ENCODE measurements around the gene ADAMTS17. TPM values are rescaled to one million over a fixed set of nuclear protein-coding genes. Genes with fewer than 3 reads are reported as not detected.
"Not testable (repeated sequence)": the region's sequence is repeated elsewhere in the genome, so short reads cannot be mapped to it uniquely, and the experiment has no call there.

The ADAMTS17 gene
- polyA plus RNA-seq, 10 donors, result 3.6 to 8.1 (median 5.5) TPM

DNA sequence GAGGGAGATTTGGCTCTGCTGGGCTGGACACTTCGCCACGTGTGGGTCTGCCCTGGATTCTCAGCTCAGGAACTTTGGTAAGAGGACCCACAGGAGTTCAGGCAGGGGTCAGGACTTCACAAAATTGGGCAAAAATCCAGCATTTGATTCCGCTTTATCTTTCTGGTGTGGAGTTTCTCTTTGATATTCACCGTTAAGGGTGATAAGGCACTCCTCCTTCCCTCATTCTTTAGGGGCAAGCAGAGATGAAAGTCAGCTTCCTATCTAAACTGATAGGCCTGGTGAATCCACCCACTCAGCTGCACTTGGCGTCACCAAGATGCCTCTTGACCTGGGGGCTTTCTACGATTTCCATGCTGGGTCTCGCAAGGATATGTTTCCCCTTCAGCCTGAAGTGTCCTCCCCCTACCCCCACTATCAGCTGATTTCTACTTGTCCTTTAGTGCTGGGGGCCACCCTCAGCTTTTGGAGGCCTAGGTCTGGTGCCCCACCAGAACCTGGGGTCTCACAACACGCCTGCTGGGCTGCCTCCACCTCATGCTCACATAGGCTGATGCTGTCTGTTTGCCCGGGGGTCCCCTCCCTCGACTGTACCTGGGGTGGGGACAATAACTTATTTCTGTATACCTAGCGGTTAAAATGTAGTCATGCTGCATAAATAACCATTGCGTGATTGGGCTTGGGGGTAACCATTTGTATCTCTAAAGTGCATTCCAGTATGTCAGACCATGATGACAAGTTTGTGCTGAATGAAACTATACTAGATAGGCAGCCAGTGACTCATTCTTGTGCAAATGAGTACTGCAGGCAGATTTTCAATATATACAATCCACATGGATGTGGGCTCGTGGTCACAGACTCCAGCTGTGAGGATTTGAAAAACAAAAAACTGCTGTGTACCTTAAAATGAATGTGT, 248.3 kb downstream of the ADAMTS17 start:
- peak in 1 of 3 donors; percentile 69 for DNase-seq

DNA sequence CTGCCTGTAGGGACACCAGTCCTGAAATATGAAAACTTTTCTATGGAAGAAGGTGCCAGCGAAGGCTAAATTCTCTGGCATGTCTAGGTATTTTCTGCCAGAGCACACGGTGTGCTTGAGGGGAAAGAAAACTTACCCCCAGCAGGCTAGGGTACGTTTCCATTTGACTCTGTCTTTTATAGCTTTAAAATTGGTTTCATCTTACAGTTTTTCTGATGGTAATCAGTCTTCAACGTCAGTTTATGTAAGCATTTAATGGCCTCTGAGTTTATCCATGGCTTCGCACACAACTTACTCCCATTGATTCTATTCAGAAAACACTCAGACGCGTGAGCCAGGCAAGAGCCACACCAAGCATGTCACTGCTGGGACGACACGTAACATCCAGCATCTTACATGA, 249.7 kb downstream of the ADAMTS17 start:
- no peak for DNase-seq

DNA sequence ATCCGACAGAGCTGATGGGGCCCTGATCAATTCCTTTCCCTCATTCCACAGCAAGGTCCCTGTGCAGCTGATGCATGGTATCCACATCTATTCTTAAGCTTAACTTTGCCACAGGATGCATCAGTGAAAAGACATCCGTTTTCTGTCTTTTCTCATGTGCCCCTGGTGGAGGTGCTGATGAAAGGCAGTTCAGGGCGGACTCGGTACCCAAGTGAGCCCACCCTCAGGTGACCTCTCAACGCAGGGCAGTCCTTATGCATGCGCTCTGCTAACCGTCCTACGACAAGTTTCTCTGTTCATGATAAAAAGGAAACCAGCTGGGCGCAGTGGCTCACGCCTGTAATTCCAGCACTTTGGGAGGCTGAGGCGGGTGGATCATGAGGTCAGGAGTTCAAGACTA, 251.4 kb downstream of the ADAMTS17 start:
- no peak for DNase-seq

DNA sequence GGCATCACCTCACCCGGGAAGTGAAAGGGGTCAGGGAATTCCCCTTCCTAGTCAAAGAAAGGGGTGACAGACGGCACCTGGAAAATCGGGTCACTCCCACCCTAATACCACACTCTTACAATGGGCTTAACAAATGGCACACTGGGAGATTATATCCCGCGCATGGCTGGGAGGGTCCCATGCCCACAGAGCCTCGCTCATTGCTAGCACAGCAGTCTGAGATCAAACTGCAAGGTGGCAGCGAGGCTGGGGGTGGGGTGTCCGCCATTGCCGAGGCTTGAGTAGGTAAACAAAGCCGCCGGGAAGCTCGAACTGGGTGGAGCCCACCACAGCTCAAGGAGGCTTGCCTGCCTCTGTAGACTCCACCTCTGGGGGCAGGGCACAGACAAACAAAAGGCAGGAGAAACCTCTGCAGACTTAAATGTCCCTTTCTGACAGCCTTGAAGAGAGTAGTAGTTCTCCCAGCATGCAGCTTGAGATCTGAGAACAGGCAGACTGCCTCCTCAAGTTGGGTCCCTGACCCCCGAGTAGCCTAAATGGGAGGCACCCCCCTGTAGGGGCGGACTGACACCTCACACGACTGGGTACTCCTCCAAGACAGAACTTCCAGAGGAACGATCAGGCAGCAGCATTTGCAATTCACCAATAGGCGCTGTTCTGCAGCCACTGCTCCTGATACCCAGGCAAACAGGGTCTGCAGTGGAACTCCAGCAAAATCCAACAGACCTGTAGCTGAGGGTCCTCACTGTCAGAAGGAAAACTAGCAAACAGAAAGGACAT, 257.5 kb downstream of the ADAMTS17 start:
- not testable (repeated sequence) for DNase-seq

DNA sequence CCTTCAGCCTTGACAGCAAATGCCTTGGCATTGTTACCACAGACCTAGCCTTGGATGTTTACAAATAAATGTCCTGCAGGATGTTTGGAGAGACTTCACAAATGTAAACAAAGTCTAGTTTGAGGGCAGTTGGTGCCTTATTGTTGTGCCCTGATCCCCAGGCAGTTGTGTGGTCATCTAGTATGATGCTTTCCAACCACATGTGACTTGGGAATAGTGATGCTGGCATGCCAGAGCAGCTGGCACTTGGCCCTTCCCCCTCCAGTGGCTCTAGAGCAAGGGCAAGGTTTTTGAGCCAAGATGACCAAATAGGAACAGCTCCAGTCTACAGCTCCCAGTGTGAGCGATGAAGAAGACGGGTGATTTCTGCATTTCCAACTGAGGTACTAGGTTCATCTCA, 258.2 kb downstream of the ADAMTS17 start:
- no peak for DNase-seq

DNA sequence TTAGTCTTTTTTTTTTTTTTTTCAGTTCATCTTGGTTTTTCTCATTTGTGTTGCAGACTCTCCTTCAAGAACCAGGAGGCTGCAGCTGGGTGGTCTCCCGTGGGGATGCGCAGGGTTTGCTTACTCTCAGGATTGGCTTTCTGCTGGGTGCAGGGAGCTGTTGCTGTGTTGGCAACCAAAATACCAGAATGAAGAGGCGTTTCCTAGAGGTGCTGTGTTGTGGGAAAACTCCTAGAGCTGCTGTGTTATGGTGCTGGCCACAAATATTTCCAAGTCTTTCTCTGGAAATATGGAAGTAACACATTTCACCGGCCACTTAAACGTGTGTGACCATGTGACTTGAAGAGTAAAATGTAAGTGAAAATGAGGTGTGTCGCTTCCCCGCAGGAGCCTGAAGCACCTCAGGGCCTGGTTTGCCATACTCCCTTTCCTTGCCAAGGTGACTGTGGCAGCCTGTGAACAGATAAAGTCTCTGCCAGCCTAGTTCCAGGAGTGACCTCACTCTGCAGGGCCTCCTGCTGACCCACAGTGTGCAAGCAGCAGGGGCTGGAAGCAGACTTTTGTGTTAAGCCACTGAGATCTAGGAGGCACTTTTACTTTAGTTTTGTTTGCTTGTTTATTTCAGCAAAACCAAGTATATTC, 258.9 kb downstream of the ADAMTS17 start:
- DNase-seq, result no peak

DNA sequence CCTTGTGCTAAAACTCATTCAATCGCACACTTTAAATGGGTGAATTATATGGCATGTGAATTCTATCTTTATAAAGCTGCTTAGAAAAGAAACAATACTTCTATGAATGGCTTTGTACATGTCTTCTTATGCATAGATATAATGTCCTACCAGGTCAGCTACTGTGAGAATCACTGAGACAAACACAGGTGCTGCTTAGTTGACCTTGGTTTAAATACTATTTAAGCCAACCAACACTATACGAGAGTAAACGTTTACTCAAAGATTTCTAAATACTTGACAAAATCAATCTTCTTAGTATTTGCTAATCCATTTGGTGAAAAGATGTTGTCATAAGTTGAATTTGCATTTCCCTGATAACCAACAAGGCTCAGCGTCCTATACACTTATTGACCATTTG, 260.3 kb downstream of the ADAMTS17 start:
- no peak for DNase-seq

DNA sequence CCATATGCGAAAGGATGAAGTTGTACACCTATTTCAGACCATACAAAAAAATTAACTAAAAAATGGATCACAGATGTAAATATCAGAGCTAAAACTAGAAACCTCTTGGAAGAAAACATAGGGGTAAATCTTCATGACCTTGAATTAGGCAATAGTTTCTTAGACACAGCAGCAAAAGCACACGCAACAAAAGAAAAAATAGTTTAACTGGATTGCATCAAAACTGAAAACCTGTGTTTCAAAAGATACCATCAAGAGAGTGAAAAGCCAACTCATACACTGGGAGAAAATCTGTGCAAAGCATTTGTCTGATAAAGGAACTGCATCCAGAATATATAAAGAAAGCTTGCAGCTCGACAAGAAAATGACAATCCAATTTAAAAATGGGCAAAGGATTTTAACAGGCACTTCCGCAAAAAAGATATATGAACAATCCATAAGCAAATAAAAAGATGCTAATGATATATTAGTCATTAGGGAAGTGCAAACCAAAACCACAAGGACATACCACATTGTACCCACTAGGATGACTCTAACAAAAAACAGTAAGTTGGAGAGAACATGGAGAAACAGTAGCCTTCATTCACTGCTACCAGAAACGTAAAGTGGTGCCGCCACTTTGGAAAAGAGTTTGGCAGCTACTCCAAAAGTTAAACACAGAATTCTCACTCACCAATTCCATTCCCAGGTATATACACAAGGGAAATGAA, 263.1 kb downstream of the ADAMTS17 start:
- DNase-seq, result no peak

DNA sequence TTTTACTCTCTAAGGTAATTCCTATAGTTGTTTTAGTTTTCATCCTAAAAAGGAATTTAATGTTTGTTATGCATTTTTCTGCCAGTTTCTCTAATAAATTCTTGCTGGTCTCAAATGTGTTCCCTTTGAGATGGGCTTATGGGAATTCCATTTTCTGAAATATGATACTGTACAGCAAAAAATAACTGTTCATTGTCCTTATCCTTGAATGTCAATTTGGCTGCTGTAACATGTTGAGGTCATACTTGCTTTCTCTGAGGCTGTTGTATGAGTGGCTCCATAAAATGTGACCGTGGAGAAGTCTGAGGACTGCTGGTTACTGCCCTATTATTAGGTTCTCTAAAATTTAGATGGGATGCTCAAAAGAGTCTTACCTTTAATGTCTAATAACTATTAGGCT, 266.5 kb downstream of the ADAMTS17 start:
- DNase-seq, result peak in 1 of 3 donors; percentile 57

DNA sequence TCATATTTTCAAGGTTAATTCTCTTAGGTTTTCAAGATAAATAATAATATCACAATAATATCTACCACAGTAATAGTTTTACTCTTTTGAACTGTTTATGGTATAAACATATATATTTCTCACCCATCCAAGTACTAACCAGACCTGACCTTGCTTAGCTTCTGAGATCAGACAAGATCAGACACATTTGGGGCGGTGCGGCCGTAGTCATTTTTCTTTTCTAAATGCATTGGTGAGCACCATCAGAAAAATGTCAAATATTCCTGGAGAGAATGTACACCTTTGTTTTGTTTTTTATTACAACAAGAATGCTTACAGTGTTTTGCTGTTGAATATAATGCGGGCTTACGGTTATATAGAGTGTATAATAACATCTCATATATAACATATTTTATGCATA, 267.8 kb downstream of the ADAMTS17 start:
- no peak for DNase-seq

DNA sequence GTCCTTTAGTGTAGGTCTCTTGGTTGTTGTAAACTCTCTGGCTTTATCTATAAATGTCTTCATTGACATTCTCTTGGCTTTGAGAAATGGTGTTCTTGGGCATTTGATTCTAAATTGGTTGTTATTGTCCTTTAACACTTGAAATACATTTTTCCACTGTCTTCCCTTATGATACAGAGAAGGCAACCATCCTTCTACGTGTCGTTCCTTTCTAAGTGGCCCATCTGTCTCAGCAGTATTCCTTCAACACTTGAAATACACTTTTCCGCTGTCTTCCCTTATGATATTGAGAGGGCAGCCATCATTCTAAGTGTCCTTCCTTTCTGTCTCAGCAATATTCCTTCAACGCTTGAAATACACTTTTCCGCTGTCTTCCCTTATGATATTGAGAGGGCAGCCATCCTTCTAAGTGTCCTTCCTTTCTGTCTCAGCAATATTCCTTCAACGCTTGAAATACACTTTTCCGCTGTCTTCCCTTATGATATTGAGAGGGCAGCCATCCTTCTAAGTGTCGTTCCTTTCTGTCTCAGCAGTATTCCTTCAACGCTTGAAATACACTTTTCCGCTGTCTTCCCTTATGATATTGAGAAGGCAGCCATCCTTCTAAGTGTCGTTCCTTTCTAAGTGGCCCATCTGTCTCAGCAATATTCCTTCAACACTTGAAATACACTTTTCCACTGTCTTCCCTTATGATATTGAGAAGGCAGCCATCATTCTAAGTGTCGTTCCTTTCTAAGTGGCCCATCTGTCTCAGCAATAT, 275.1 kb downstream of the ADAMTS17 start:
- not testable (repeated sequence) for DNase-seq

DNA sequence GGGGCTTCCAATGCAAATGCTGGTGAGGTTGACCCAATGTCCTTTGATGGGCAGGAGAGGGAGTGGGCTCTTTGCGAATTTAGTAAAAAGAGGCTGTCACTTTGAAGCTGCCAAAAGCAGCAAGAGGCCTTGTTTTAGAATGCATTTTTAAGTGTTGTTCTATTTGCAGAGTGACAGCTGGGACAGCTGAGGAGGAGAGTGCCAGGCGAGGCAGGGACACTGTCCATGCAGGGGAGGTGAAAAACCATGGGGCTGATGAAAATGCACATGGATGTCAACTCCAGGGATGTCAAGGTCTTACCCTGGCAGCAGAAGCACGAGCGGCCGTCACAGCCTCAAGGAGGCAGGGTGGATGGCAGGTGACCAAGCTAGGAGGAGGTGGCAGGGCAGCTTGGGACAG, 279.8 kb downstream of the ADAMTS17 start:
- DNase-seq, result peak in 1 of 3 donors; percentile 40

DNA sequence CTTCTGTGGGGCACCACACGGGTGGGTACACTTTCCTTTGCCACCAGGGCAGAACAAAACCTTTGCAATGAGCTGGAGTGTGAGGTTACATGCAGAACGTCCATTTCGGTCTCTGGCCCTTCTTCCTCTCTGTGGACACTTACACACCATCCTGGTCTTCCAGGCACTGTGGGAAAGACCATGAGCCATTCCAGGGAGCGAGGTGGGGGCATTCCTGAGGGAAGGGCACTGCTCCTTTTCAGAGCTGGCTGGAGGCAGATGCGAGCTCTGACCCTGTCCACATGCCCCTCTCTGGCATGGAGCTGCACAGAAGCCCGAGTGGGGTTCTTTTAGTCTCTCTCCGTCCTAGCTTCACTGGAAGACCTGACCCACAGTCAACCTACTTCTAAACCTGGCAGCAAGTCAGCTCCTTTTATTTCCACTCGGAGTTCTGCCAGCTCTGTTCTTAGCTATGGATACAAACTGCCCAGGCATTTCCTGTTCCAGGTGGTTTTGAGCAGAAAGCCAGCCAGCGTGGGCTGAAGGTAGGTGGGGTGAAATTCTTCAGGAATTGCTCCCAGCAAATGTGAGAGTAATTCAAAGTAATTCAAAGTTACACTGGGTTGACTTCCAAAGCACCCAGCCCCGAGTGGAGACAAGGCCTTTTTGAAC, 281.4 kb downstream of the ADAMTS17 start:
- peak in 2 of 3 donors; percentile 46 to 50 for DNase-seq

DNA sequence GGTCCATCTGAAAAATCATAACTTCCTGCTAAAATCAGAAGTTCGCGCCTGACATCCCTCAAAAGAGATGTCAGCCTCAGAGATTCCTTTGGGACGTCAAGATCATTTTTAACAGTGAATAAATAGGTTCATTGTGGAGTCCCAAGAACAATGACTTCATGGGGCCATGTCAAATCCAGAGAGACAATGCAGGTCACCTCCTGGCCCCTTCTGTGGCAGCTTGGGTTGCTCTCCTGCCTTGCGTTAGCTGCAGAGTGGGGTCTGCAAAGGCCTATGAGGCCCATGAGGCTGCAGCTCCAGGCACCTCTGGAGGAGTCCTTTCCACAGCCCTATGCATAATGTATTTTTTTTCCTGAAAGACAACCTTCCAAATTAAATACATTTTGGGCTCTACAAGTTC, 282.3 kb downstream of the ADAMTS17 start:
- no peak for DNase-seq

DNA sequence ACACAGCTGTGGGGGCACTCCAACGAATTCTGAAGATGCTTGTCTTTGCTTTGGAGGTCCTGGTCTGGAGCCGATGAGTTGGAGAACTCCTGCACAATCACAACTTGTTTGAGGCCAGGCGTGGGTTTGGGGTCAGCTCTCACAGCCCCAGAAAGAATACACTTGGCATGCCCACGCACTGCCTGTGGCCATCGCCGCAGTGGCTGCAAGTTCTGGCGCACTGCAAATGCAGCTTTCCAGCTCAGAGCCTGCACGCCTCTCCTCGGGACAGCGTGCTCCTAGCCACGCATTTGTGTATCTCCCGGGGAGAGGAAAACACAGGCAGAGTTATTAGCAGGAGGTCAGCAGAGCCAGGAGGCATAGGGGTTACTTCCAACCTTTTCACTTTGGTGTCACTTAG, 282.7 kb downstream of the ADAMTS17 start:
- no peak for DNase-seq

DNA sequence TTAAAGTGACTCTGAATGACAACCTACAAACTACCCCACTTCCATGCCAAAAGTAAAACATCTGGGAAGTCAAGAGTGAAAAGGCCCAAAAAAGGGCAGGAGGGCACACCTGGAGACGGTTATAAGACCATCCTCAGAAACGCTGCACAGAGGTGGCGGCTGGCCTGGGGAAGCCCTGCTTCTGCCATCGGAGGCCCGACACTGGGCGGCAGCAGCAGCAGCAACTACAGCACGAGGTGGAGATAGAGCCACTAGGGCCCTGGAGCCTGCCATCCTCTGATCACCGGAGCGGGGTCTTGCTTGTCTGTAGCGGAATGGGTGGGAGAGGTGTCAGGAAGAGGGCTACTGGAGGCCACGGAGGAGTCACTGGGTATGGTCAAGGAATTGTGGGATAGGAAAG, 283.3 kb downstream of the ADAMTS17 start:
- no peak for DNase-seq

DNA sequence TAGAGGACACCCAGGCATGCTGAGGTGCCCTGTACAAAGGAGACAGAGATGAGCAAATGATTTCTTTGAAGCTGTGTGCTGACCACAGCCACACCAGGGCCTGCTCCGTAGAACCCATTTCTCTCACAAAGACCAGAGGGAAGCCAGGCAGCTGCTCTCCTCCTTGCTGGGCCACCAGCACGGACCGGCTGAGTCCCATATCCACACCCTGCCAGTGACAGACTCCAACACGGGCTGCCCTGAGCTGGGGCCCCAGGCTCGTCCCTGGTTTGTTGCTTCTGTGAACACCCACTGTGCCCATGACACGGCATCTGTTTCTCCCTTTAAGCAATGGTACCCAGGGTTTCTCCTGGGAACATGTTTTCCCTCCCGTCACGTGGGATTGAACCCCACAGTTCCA, 284.5 kb downstream of the ADAMTS17 start:
- DNase-seq, result no peak

DNA sequence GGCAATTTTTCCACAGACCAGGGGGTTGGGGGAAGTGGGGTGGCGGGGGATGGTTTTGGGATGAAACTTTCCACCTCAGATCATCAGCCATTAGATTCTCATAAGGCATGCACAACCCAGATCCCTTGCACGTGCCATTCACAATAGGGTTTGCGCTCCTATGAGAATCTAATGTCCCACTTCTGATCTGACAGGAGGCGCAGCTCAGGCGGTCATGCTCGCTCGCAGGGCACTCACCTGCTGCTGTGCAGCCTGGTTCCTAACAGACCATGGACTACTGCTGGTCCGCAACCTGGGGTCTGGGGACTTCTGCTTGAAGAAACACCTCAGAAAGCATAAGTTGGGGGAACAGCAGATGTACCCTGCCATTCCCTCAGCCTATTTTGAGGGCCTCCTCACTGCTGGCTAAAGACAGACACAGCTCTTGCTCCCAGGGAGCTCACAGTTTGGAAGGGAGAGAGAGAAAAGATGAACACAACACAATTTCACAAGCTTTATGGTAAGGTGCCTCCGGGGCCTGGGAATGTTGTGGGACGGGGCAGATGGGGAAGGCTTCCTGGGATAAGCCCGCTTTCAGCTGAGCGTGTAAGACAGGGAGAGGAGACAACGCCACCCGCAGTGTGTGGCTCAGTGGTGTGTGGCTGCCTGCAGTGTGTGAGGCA, 285.2 kb downstream of the ADAMTS17 start:
- DNase-seq, result no peak

DNA sequence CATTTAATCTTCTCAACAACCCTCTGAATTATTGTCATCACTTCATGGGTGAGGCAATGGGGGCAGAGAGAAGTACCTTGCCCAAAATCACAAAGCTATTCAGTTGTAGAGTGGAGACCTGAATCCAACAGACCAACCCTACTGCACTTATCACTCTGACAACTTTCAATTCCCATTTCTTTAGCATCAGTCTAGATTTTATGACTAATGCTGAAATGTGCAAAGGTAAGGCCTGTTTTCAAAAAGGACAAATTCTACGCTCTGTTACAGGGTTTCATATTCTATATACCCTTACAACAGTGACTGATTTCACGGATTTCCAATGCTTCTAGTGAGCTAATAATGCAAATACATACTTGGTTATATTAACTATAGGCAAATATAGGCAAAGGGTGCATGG, 286.0 kb downstream of the ADAMTS17 start:
- DNase-seq, result no peak

DNA sequence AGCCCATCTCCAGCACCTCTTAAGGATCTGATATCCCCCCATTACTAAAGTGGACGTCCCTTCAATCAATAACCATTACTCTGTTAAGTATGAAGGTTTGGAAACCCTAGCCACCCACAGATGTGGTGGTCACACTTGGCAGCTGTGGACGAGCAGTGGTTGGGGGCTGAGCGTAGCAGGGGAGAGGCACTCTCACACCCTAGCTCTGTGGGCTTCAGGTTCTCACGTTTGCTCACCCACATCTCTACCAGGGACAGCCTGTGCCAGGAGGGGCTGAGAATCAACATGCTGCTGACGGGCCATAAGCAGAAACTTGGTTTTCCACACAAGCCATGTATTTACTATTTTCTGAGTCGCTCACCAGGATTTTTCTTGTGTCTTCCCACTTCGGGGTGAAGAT, 287.2 kb downstream of the ADAMTS17 start:
- no peak for DNase-seq
